ENCODE data around the gene SCYGR2. TPM values are rescaled to one million over a fixed set of nuclear protein-coding genes. Genes with fewer than 3 reads are reported as not detected.

The SCYGR2 gene
- total RNA-seq, 1 donor from 2014 or later: not detected

DNA sequence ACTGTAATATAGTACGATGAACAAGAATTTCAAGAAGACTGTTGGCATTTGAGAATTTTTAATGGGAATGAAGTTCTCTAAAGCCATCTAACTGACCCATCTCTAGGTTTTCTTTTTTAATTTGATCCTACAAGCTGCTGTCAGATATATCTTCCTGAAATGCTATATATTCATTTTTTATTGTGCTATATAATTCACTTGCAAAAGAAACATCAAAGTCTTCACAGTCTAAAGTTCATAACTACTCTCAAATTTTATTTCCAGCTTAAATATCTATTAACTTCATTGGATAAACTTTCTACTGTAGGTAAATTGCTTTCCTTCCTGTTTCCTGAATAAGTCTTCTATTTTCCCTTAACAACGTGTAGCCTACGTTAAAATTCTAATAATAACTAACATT is 3.7 kb downstream of the SCYGR2 start:
- no peaks in the 10 kb centered on the region for H3K27me3 ChIP-seq (ENCODE audit: low read depth)
- no peaks in the 10 kb centered on the region for H3K4me1 ChIP-seq
- no peak for ATAC-seq
- H3K4me3 ChIP-seq: no peak overlapping the region
- H3K36me3 ChIP-seq: no peaks in the 10 kb centered on the region
- H3K27ac ChIP-seq: no peak overlapping the region
- DNase-seq: no peak
- H3K9me3 ChIP-seq: no peaks in the 10 kb centered on the region
- TF ChIP-seq, protein P1, sequence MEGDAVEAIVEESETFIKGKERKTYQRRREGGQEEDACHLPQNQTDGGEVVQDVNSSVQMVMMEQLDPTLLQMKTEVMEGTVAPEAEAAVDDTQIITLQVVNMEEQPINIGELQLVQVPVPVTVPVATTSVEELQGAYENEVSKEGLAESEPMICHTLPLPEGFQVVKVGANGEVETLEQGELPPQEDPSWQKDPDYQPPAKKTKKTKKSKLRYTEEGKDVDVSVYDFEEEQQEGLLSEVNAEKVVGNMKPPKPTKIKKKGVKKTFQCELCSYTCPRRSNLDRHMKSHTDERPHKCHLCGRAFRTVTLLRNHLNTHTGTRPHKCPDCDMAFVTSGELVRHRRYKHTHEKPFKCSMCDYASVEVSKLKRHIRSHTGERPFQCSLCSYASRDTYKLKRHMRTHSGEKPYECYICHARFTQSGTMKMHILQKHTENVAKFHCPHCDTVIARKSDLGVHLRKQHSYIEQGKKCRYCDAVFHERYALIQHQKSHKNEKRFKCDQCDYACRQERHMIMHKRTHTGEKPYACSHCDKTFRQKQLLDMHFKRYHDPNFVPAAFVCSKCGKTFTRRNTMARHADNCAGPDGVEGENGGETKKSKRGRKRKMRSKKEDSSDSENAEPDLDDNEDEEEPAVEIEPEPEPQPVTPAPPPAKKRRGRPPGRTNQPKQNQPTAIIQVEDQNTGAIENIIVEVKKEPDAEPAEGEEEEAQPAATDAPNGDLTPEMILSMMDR (IDR thresholded peaks at IDR 0.05): no peak
- intact Hi-C loops (cut with DNase I): no loop called here

GRCh38 chr2:227606476-227606875 is 7.8 kb downstream of the SCYGR2 start:
- intact Hi-C loops (cut with DNase I): no loop called here
- no peaks in the 10 kb centered on the region for H3K36me3 ChIP-seq
- peaks cover 9% of the 10 kb centered on the region for H3K4me1 ChIP-seq
- TF ChIP-seq, protein P1 (IDR thresholded peaks at IDR 0.05): no peak
- DNase-seq (no peak), ATAC-seq (no peak)
- no peaks in the 10 kb centered on the region for H3K9me3 ChIP-seq
- no peak overlapping the region for H3K27ac ChIP-seq
- no peaks in the 10 kb centered on the region for H3K27me3 ChIP-seq (ENCODE audit: low read depth)
- no peak overlapping the region for H3K4me3 ChIP-seq

DNA sequence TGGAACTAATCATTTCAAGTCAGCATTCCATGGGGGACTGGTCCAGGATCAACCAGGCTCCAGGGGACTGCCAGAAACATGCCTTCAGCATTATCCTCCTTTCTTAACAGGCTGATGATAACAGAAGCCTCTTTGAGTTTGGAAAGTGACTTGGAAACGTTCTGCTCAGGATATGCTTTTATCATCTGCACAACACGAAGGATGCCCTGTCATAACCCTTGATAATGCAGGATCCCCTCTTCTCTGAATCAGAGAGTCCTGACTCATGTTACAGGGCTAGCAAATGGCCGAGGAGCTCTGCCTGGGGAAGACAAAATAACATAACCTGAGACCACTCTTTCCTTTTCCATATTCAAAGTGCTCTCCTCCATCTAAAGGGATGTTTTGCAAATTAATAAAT is 9.2 kb downstream of the SCYGR2 start:
- Histone ChIP-seq H3K36me3 (no peaks in the 10 kb centered on the region), H3K9me3 (no peaks in the 10 kb centered on the region), H3K27me3 (ENCODE audit: low read depth) (peaks cover 3% of the 10 kb centered on the region), H3K4me3 (no peak overlapping the region), H3K27ac (no peak overlapping the region), H3K4me1 (peaks cover 9% of the 10 kb centered on the region)
- intact Hi-C loops (cut with DNase I): no loop called here
- DNase-seq: no peak
- TF ChIP-seq, protein P1 (IDR thresholded peaks at IDR 0.05): no peak
- ATAC-seq: no peak

DNA sequence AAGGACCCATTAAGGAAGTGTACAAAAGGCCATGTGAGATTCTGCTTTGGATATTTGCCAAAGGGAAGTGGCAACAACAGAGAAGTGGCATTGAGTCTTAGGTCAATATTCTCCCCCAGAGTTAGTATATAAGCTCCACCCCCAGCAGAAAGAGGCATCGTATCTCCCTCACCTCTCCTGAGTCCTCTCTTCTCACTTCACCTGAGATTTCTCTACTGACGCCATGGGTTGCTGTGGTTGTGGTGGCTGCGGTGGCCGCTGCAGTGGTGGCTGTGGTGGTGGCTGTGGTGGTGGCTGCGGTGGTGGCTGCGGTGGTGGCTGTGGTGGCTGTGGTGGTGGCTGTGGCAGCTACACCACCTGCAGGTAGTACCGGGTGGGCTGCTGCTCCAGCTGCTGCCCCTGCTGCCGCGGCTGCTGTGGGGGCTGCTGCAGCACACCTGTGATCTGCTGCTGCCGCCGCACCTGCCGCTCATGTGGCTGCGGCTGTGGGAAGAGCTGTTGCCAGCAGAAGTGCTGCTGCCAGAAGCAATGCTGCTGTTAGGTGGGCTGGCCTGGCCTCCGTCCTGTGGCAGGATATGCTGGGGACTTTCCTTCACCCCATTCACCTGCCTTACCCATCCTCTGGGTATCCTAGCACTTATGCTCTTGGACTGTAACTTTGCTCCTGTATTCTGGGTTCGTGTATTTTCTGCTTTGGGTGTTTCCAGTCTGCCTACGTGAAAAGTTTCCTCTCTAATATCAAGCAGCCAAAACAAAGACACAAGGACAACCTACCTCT is 10.1 kb downstream of the SCYGR2 start:
- intact Hi-C loops (cut with DNase I): no loop called here
- no peaks in the 10 kb centered on the region for H3K36me3 ChIP-seq
- DNase-seq (no peak), ATAC-seq (peak; percentile 75 to 81)
- H3K27ac ChIP-seq: no peak overlapping the region
- H3K27me3 ChIP-seq (ENCODE audit: low read depth): peaks cover 3% of the 10 kb centered on the region
- peaks cover 9% of the 10 kb centered on the region for H3K4me1 ChIP-seq
- H3K4me3 ChIP-seq: no peak overlapping the region
- TF ChIP-seq, protein P1 (IDR thresholded peaks at IDR 0.05): no peak
- H3K9me3 ChIP-seq: no peaks in the 10 kb centered on the region

- intact Hi-C loops (cut with DNase I): no loop called here
- TF ChIP-seq, protein P1 (IDR thresholded peaks at IDR 0.05): no peak
- Histone ChIP-seq H3K27ac (no peak overlapping the region), H3K36me3 (no peaks in the 10 kb centered on the region), H3K9me3 (no peaks in the 10 kb centered on the region), H3K4me1 (peaks cover 9% of the 10 kb centered on the region), H3K4me3 (no peak overlapping the region), H3K27me3 (ENCODE audit: low read depth) (peaks cover 3% of the 10 kb centered on the region)
- DNase-seq: no peak
- no peak for ATAC-seq
Observed at GRCh38 chr2:227610123-227610522, 11.4 kb downstream of the SCYGR2 start.

Measured in lower lobe of right lung (tissue), 2 donors.